CD8-positive, alpha-beta memory T cell (primary cell): ENCODE measurements around the gene AGMO. TPM values are rescaled to one million over a fixed set of nuclear protein-coding genes. Genes with fewer than 3 reads are reported as not detected.

Experiments used
- CTCF ChIA-PET: fragments of 350-600 bp; sonication (Branson Sonifier 250); formaldehyde crosslinking; loops from one replicate; lab custom pipeline; 2021; ENCODE audit warnings: antibody characterized with exemption; lab: Charles Lee
- POLR2A ChIA-PET: fragments of 350-600 bp; sonication (Branson Sonifier 250); formaldehyde crosslinking; loops from one replicate; lab custom pipeline; 2021; ENCODE audit warnings: antibody characterized with exemption; lab: Charles Lee
- DNase-seq, 5 donors: peaks; one replicate each; pipeline versions ENCODE4 v3.0.0 to v3.0.0-alpha.2; 2020 to 2022; ENCODE audit warnings: mixed read lengths in 1 of 5
- H3K27ac ChIP-seq: one replicate; pipeline ENCODE4 v1.7.0; 2013; ENCODE audit warnings: low read depth, mild to moderate bottlenecking, low read length, moderate library complexity
- H3K27me3 ChIP-seq: 2 replicates; pipeline ENCODE4 v1.7.0; 2013; ENCODE audit warnings: low read length, mild to moderate bottlenecking; ENCODE audit not compliant: insufficient read depth, poor library complexity, severe bottlenecking
- H3K36me3 ChIP-seq: 2 replicates; pipeline ENCODE4 v1.7.0; 2013; ENCODE audit warnings: mild to moderate bottlenecking, low read length, moderate library complexity; ENCODE audit not compliant: insufficient read depth
- H3K4me1 ChIP-seq: 2 replicates; pipeline ENCODE4 v1.7.0; 2013; ENCODE audit warnings: mild to moderate bottlenecking, low read length, moderate library complexity; ENCODE audit not compliant: insufficient read depth
- H3K4me3 ChIP-seq: 2 replicates; pipeline ENCODE4 v1.7.0; 2013; ENCODE audit warnings: mild to moderate bottlenecking, low read length
- H3K9me3 ChIP-seq: 2 replicates; pipeline ENCODE4 v1.7.0; 2013; ENCODE audit warnings: mild to moderate bottlenecking, low read length
- H3K27ac Mint-ChIP-seq, 8 donors: one replicate each; pipeline ENCODE4 v1.8.0; 2020 to 2021; ENCODE audit warnings: mixed read lengths in 8 of 8, mild to moderate bottlenecking in 6 of 8, inconsistent platforms in 3 of 8, moderate library complexity in 3 of 8
- H3K27me3 Mint-ChIP-seq, 2 donors: one replicate each; pipeline ENCODE4 v1.8.0; 2020 to 2021; ENCODE audit warnings: mixed read lengths in 2 of 2, mild to moderate bottlenecking in 1 of 2, moderate library complexity in 1 of 2
- H3K36me3 Mint-ChIP-seq, 3 donors: one replicate each; pipeline ENCODE4 v1.8.0; 2020 to 2021; ENCODE audit warnings: mixed read lengths in 3 of 3, inconsistent platforms in 1 of 3, mild to moderate bottlenecking in 1 of 3
- H3K4me1 Mint-ChIP-seq, 3 donors: one replicate each; pipeline ENCODE4 v1.8.0; 2020 to 2021; ENCODE audit warnings: mixed read lengths in 3 of 3, inconsistent platforms in 1 of 3, mild to moderate bottlenecking in 1 of 3
- H3K4me3 Mint-ChIP-seq, 7 donors: one replicate each; pipeline ENCODE4 v1.8.0; 2020 to 2021; ENCODE audit warnings: mixed read lengths in 7 of 7, mild to moderate bottlenecking in 6 of 7, moderate library complexity in 4 of 7, inconsistent platforms in 2 of 7
- H3K9me3 Mint-ChIP-seq, 5 donors: one replicate each; pipeline ENCODE4 v1.8.0; 2020 to 2022; ENCODE audit warnings: mixed read lengths in 5 of 5, mild to moderate bottlenecking in 3 of 5, moderate library complexity in 2 of 5, inconsistent platforms in 1 of 5
- polyA plus RNA-seq: library from polyadenylated mRNA; unstranded; fragments of 300-500 nt; fragmentation: Illumina TruSeq; gene quantifications from one replicate; pipeline ENCODE4 v1.2.3, GENCODE V29; 2021
- total RNA-seq, 2 experiments: library from RNA; stranded (reverse); gene quantifications; one replicate each; pipeline ENCODE4 v1.2.3, GENCODE V29; 2021

AGMO gene
- total and polyA plus RNA-seq, 3 experiments from 2014 or later = not detected

DNA sequence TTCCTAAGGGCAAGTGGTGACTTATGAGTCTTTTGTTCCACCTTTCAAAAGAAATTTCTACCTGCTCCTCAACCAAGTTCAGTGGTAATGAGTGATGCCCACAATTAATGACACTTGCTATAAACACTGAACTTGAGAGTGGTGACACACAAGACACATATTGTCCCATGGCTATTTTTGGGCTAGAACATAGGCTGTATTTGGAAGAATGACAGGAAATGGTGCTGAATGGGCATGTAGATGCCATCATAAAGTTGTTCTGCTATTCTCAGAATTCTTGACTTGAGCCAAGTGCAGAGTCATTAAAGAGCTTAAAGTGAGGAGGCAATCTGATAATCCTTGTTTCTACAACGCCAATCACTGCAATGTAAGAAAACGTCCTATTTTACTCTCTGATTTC, 313.3 kb downstream of the AGMO start:
- Mint-ChIP-seq H3K9me3 (peaks cover 0 to 10% (median 3%) of the 10 kb centered on the region in 5 donors), H3K27ac (no peak overlapping the region), H3K4me1 (no peaks in the 10 kb centered on the region), H3K27me3 (no peaks in the 10 kb centered on the region), H3K36me3 (no peaks in the 10 kb centered on the region), H3K4me3 (no peak overlapping the region)
- H3K4me1 ChIP-seq = no peaks in the 10 kb centered on the region
- H3K36me3 ChIP-seq = no peaks in the 10 kb centered on the region
- ChIA-PET POLR2A (no interaction called here), CTCF (no interaction called here)
- DNase-seq = no peak
- H3K9me3 ChIP-seq = no peaks in the 10 kb centered on the region
- H3K4me3 ChIP-seq = no peak overlapping the region
- no peaks in the 10 kb centered on the region for H3K27me3 ChIP-seq
- no peak overlapping the region for H3K27ac ChIP-seq

DNA sequence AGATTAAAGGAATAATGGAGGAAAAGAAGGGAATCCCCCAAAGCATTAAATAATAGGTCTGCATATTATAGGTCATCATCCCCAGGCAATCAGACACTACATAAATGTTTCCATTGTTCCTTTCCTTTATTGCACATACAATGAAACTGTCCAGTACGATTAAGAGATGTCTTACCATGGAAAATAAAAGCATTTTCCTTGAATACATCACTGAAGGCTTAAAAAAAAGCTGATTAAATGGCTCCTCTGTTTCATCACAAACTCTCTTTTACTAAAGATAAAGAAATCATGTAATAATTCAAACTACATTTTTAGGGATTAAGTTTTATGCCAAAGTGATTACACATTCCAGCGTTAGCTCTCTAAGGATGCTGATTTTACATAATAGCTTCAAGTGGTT, 316.0 kb downstream of the AGMO start:
- no peaks in the 10 kb centered on the region for H3K36me3 ChIP-seq
- no peaks in the 10 kb centered on the region for H3K4me1 ChIP-seq
- no peak overlapping the region for H3K4me3 Mint-ChIP-seq
- no peaks in the 10 kb centered on the region for H3K27me3 Mint-ChIP-seq
- no peaks in the 10 kb centered on the region for H3K9me3 ChIP-seq
- POLR2A ChIA-PET = no interaction called here
- CTCF ChIA-PET = no interaction called here
- peaks cover 0 to 8% (median 5%) of the 10 kb centered on the region in 5 donors for H3K9me3 Mint-ChIP-seq
- no peaks in the 10 kb centered on the region for H3K36me3 Mint-ChIP-seq
- no peak overlapping the region for H3K27ac Mint-ChIP-seq
- H3K4me3 ChIP-seq = no peak overlapping the region
- H3K4me1 Mint-ChIP-seq = no peaks in the 10 kb centered on the region
- H3K27me3 ChIP-seq = no peaks in the 10 kb centered on the region
- no peak overlapping the region for H3K27ac ChIP-seq
- DNase-seq = no peak

DNA sequence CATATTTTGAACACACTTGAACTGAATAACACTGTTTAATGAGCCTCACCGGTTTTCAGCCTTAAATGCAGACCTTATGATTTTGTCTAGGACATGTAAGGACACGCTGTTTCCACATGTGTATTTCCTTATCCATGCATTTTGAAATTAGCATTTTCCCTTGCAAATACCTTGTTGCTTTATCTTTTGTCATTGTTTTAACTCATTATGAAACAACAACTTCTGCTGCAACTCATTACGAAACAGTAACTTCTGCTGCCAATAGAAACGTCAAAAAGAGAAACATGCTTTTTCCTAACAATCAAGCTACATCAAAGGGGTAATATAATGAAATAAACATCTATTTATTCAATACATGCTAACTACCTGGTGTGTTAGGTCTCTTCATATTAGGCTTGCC, 322.0 kb downstream of the AGMO start:
- Histone ChIP-seq H3K4me3 (no peak overlapping the region), H3K4me1 (no peaks in the 10 kb centered on the region), H3K36me3 (no peaks in the 10 kb centered on the region), H3K27me3 (no peaks in the 10 kb centered on the region), H3K9me3 (no peaks in the 10 kb centered on the region), H3K27ac (no peak overlapping the region)
- H3K27ac Mint-ChIP-seq = no peak overlapping the region
- H3K4me1 Mint-ChIP-seq = no peaks in the 10 kb centered on the region
- no peak overlapping the region for H3K4me3 Mint-ChIP-seq
- H3K36me3 Mint-ChIP-seq = no peaks in the 10 kb centered on the region
- CTCF ChIA-PET = no interaction called here
- no peak for DNase-seq
- peaks cover 0 to 13% (median 4%) of the 10 kb centered on the region in 5 donors for H3K9me3 Mint-ChIP-seq
- POLR2A ChIA-PET = no interaction called here
- H3K27me3 Mint-ChIP-seq = no peaks in the 10 kb centered on the region

DNA sequence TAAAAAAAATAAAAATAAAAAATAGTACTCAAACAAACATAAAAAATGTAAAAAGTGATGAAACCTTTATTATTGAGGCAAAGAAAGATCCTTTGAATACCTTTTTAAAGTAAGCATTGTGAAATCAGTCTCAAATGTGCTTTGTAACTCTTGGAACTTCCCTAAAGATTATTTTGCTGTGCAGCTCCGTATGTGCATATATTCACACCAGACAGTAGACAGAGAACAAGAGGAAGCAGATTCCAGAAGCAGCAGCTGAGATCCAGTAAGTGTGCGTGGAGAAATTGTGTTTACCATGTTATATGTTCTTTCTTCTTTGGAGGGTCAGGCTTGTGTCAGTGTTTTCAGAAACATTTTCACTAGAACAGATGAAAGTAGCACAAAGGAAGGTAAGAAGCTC, 324.9 kb downstream of the AGMO start:
- POLR2A ChIA-PET = no interaction called here
- no peak overlapping the region for H3K4me3 ChIP-seq
- H3K27ac Mint-ChIP-seq = no peak overlapping the region
- H3K36me3 Mint-ChIP-seq = no peaks in the 10 kb centered on the region
- no peaks in the 10 kb centered on the region for H3K4me1 Mint-ChIP-seq
- H3K27me3 ChIP-seq = no peaks in the 10 kb centered on the region
- H3K36me3 ChIP-seq = no peaks in the 10 kb centered on the region
- H3K27ac ChIP-seq = no peak overlapping the region
- peaks cover 1 to 21% (median 7%) of the 10 kb centered on the region in 5 donors for H3K9me3 Mint-ChIP-seq
- H3K27me3 Mint-ChIP-seq = no peaks in the 10 kb centered on the region
- DNase-seq = no peak
- no peaks in the 10 kb centered on the region for H3K9me3 ChIP-seq
- CTCF ChIA-PET = no interaction called here
- no peaks in the 10 kb centered on the region for H3K4me1 ChIP-seq
- no peak overlapping the region for H3K4me3 Mint-ChIP-seq

DNA sequence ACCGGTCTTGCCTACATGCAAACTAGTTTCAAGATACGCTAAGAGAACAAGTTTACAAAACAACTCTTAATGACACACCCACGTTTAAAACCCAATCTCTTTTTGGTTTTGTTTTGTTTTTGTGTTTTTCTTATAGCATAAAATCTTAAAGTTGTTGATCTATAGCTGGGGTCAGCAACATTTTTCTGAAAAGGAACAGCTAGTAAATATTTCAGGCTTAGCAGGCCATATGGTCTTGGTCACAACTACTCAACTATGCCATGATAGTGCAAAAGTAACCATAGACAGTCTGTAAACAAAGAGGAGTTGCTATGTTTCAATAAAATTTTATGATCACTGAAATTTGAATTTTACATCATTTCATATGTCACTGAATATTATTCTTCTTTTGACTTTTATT, 327.4 kb downstream of the AGMO start:
- H3K9me3 Mint-ChIP-seq = peaks cover 2 to 26% (median 7%) of the 10 kb centered on the region in 5 donors
- no peak overlapping the region for H3K4me3 ChIP-seq
- H3K9me3 ChIP-seq = no peaks in the 10 kb centered on the region
- no peak for DNase-seq
- no peaks in the 10 kb centered on the region for H3K27me3 Mint-ChIP-seq
- no peaks in the 10 kb centered on the region for H3K4me1 ChIP-seq
- H3K27me3 ChIP-seq = no peaks in the 10 kb centered on the region
- H3K36me3 Mint-ChIP-seq = no peaks in the 10 kb centered on the region
- no peak overlapping the region for H3K27ac ChIP-seq
- H3K36me3 ChIP-seq = no peaks in the 10 kb centered on the region
- POLR2A ChIA-PET = no interaction called here
- H3K27ac Mint-ChIP-seq = no peak overlapping the region
- no peaks in the 10 kb centered on the region for H3K4me1 Mint-ChIP-seq
- no peak overlapping the region for H3K4me3 Mint-ChIP-seq
- CTCF ChIA-PET = no interaction called here

DNA sequence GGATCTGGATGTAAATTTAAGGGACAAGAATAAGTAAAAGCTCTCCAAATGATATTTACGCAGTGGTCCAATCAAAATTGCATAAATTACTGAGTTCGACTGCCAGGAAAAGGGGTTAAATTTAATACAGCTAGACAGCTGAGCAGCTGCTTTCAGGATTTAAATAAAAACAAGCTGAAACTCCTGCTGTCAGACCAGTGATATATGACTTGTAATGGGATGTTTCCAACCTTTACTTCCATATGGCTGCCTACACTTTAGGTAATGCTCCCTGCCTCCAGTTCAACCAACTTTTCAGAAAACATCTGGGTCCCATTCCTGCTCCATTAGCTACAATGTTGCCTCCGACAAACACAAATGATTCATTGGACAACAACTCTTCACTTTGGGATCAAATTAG, 333.0 kb downstream of the AGMO start:
- no peak for DNase-seq
- Mint-ChIP-seq H3K36me3 (no peaks in the 10 kb centered on the region), H3K9me3 (peaks cover 9 to 28% (median 14%) of the 10 kb centered on the region in 5 donors), H3K27ac (no peak overlapping the region), H3K4me1 (no peaks in the 10 kb centered on the region), H3K4me3 (no peak overlapping the region), H3K27me3 (peaks cover 0 to 1% of the 10 kb centered on the region in 2 donors)
- Histone ChIP-seq H3K9me3 (no peaks in the 10 kb centered on the region), H3K27me3 (no peaks in the 10 kb centered on the region), H3K4me3 (no peak overlapping the region), H3K4me1 (no peaks in the 10 kb centered on the region), H3K27ac (no peak overlapping the region), H3K36me3 (no peaks in the 10 kb centered on the region)
- POLR2A ChIA-PET = no interaction called here
- CTCF ChIA-PET = no interaction called here

DNA sequence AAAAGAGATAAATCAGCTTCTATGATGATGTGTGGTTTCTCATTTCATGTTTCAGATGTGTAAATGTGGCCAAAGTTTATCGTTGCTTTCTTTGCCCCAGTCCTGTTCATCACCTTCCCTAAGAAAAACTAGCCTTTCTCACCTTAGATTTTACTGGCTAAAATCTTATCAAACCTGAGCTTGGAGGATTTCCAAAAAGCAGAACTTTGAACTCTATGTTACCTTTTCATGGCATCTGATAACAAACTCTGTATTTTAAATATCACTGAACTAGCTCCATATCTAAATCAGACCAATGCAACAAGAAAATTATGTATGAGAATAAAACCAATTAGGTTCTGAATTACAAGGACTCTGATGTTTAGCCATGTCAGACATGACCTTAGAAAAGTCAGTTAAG, 335.8 kb downstream of the AGMO start:
- H3K27ac ChIP-seq = no peak overlapping the region
- no peaks in the 10 kb centered on the region for H3K9me3 ChIP-seq
- Mint-ChIP-seq H3K9me3 (peaks cover 6 to 22% (median 8%) of the 10 kb centered on the region in 5 donors), H3K4me1 (no peaks in the 10 kb centered on the region), H3K36me3 (no peaks in the 10 kb centered on the region), H3K4me3 (no peak overlapping the region), H3K27ac (no peak overlapping the region), H3K27me3 (peaks cover 0 to 1% of the 10 kb centered on the region in 2 donors)
- ChIA-PET POLR2A (no interaction called here), CTCF (no interaction called here)
- H3K27me3 ChIP-seq = no peaks in the 10 kb centered on the region
- H3K4me3 ChIP-seq = no peak overlapping the region
- DNase-seq = no peak
- H3K4me1 ChIP-seq = no peaks in the 10 kb centered on the region
- no peaks in the 10 kb centered on the region for H3K36me3 ChIP-seq

DNA sequence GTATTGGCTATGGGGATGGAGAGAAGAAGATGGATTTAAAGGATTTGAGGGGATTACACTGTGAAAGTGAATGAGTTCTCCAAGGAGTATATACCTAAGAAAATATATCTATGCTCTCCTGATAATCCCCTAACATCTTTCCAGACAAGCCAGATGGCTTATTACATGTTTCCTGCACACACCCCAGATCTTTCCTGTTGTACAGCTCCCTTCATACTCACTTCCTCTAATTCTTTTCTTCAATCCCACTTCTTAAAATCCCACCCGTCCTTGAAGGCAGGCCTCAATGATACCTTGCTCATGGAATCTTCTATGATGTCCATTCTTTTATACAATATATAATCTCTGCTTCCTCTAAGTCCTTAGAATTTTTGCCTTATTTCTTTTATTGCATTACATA, 342.1 kb downstream of the AGMO start:
- CTCF ChIA-PET = no interaction called here
- H3K36me3 Mint-ChIP-seq = no peaks in the 10 kb centered on the region

DNA sequence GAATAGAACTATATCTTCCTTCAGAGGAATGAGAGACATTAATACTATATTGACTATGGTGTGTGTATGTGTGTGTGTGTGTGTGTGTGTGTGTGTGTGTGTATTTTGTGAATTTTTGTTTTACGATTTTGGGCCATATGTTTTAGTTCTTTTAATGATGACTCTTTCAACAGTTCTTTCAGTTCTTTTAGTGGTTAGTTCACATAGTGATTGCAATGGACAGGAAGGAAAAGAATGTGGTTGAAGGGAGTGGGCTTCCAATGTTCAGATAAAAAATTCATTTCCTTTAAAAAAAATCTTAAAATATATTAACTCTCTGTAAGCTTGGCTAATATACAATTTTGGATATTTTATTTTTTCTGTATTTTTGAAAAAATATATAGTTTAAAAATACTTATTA, 343.6 kb downstream of the AGMO start:
- H3K27ac Mint-ChIP-seq = no peak overlapping the region
- no peaks in the 10 kb centered on the region for H3K4me1 Mint-ChIP-seq
- ChIA-PET POLR2A (no interaction called here), CTCF (no interaction called here)
- H3K9me3 Mint-ChIP-seq = peaks cover 0 to 8% (median 0%) of the 10 kb centered on the region in 5 donors
- no peaks in the 10 kb centered on the region for H3K27me3 Mint-ChIP-seq
- Histone ChIP-seq H3K4me3 (no peak overlapping the region), H3K27me3 (no peaks in the 10 kb centered on the region), H3K36me3 (no peaks in the 10 kb centered on the region), H3K9me3 (no peaks in the 10 kb centered on the region), H3K4me1 (no peaks in the 10 kb centered on the region), H3K27ac (no peak overlapping the region)
- H3K36me3 Mint-ChIP-seq = no peaks in the 10 kb centered on the region
- DNase-seq = no peak
- no peak overlapping the region for H3K4me3 Mint-ChIP-seq

More for the DNA sequence above, 342.1 kb downstream of the AGMO start:
- no peaks in the 10 kb centered on the region for H3K4me1 Mint-ChIP-seq
- Histone ChIP-seq H3K9me3 (no peaks in the 10 kb centered on the region), H3K4me3 (no peak overlapping the region), H3K27ac (no peak overlapping the region), H3K27me3 (no peaks in the 10 kb centered on the region), H3K36me3 (no peaks in the 10 kb centered on the region), H3K4me1 (no peaks in the 10 kb centered on the region)
- H3K27me3 Mint-ChIP-seq = peaks cover 0 to 1% of the 10 kb centered on the region in 2 donors
- peaks cover 0 to 8% (median 2%) of the 10 kb centered on the region in 5 donors for H3K9me3 Mint-ChIP-seq
- no peak overlapping the region for H3K4me3 Mint-ChIP-seq
- no peak overlapping the region for H3K27ac Mint-ChIP-seq
- POLR2A ChIA-PET = no interaction called here
- no peak for DNase-seq
